A549 treated with CORT108297 at 1 μM for 4 hours (cell line): ENCODE data around the gene UBE2N. TPM values are rescaled to one million over a fixed set of nuclear protein-coding genes. Genes with fewer than 3 reads are reported as not detected.

Experiments
- total RNA-seq: library from RNA; stranded (reverse); fragments of 200-300 nt; extraction: Qiagen RNA extraction; gene quantifications from 5 replicates; pipeline ENCODE4 v1.2.3, GENCODE V29; 2022

UBE2N gene, protein sequence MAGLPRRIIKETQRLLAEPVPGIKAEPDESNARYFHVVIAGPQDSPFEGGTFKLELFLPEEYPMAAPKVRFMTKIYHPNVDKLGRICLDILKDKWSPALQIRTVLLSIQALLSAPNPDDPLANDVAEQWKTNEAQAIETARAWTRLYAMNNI
- total RNA-seq, result 152 to 217 TPM (median 161 TPM) in 5 replicates

DNA sequence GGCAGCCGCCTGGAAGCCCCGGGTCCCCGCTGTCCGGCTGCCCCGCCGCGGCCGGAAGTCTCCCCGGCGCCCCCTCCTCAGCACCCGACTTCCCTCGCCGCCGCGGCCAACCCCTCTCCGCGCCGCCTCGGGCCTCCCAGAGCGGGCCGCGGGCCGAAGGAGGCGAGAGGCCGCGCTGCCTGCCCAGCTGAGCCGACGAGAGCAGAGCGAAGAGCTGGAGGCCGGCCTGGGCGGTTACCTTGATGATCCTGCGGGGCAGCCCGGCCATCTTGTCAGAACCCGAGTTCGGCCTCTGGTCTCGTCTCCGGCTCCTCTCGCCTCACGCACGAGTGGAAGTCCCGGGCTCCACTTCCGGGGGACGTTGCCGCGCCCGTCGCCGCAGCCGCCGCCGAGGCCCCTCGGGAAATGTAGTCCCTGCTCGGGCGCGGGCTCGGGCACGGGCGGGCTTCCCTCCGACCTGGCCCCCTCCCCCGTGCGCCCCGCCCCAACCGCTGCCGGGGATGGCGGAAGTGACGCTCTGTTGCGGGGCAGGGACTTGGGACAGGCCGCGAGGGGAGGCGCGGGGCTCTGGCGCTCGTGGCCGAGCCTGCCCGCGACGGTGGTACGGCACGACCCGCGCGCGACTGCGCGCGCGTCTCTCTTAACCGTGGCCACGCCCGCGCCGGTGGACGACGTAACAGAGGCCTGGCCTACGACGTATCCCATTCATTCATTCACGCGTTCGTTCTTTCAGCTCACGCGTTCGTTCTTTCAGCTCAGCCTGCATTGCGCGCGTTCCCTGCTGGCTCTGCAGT is at the start of gene UBE2N:
Gene UBE2N, minus strand, starts transcription at position 331 of the 794 bp plus-strand sequence. Its CDS starts 63 bp downstream, at position 268.

DNA sequence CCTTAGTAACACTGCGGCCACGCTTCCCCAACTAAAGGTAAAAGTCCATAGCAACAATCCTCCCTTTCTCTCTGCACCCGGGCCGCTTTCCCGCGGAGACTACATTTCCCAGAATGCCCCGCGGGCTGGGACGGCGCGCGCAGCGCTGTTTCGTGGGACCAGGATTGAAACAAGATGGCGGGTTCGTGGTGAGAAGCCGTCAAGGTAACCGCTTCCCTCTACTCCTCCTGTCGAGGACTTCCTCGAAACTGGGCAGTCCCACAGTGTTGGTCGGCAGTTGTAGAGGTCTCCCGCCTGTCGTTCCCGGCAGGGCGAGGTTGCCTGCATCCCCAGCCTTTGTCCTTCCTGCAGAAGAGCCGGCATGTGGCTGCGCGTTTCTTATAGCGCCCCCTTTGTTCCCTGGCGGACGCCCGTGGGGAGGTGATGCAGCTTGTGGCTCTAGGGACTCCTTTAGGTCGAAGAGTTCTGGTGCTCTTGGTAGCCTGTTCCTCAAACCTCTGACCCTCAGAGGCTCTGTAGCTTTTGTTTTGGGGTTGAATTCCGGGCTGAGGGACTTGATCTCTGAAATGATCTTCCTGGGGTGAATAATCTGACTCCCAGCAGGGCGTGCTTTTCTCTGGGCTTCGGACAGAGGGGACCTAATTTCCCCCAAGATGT is 25.7 kb upstream of the UBE2N start, which contains the start of gene MRPL42:
Gene MRPL42, plus strand, starts transcription at position 164 of the 657 bp plus-strand sequence. CDS start 1,772 bp downstream, outside the sequence.

DNA sequence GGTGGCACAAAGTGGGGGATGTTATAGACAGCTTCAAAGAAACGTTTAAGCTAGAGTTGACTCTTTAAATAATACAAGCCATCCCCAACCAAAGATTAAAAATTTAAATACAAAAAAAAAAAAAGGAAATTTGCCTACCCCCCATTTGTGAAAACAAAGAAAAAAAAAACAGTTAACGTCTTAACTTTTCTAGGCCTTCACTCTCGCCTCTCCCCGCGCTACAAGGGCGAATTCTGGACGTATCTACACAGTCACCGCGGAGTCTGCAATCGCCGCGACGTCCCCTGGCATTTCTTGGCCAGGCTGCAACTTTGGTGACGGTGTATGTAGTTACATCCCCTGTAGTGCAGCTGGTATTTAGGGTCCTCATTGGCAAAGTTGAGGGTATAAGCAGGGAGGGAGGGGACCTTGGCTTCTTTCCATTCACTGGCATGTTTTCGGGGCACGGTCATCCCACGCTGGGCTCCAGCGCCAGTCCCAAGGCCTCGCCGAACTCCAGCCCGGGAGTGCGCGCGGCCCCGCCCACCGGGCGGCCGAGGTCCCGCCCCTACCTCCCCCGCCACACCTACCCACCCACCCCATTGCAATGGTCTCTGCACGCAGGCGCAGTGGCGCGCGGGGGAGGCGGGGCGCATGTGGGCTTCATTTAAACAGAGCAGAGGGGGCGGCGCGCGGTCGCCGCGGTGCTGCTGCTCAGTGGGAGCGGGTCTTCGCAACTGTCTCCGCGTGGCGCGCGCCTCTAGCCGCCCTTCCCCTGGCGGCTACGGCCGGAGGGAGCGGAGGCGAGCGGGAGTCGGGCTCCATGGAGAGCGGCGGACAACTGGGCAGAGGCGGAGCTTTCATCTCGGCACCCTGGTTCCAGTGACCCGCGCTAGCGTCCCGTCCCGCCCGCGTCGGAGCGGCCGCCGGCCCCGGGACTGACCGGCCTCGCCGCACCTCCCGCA is 64.2 kb downstream of the UBE2N start, which contains the start of gene NUDT4:
Gene NUDT4, plus strand, starts transcription at position 674 of the 944 bp plus-strand sequence. CDS start 398 bp downstream, outside the sequence.

Other genes starting within 250 kb of the UBE2N start
- gene NUDT4, start 64.0 kb downstream of the UBE2N start, total RNA-seq, result 26.8 to 33.5 TPM (median 30.2 TPM) in 5 replicates
- 47.5 to 67.8 TPM (median 48.6 TPM) in 5 replicates for gene MRPL42, start 25.6 kb upstream of the UBE2N start, total RNA-seq
- gene SOCS2, start 130.7 kb upstream of the UBE2N start, total RNA-seq, result 23.0 to 28.0 TPM (median 25.5 TPM) in 5 replicates
- 10.2 to 17.2 TPM (median 11.0 TPM) in 5 replicates for gene CRADD, start 235.4 kb upstream of the UBE2N start, total RNA-seq